Activated CD4-positive, alpha-beta T cell treated with anti-CD3 and anti-CD28 coated beads for 4 hours (primary cell): Measurements from ENCODE around the gene ZNF778.

ENCODE experiments used
- DNase-seq, 2 donors: peaks; one replicate each; pipeline ENCODE4 v3.0.0-alpha.2; 2020

The ZNF778 gene

DNA sequence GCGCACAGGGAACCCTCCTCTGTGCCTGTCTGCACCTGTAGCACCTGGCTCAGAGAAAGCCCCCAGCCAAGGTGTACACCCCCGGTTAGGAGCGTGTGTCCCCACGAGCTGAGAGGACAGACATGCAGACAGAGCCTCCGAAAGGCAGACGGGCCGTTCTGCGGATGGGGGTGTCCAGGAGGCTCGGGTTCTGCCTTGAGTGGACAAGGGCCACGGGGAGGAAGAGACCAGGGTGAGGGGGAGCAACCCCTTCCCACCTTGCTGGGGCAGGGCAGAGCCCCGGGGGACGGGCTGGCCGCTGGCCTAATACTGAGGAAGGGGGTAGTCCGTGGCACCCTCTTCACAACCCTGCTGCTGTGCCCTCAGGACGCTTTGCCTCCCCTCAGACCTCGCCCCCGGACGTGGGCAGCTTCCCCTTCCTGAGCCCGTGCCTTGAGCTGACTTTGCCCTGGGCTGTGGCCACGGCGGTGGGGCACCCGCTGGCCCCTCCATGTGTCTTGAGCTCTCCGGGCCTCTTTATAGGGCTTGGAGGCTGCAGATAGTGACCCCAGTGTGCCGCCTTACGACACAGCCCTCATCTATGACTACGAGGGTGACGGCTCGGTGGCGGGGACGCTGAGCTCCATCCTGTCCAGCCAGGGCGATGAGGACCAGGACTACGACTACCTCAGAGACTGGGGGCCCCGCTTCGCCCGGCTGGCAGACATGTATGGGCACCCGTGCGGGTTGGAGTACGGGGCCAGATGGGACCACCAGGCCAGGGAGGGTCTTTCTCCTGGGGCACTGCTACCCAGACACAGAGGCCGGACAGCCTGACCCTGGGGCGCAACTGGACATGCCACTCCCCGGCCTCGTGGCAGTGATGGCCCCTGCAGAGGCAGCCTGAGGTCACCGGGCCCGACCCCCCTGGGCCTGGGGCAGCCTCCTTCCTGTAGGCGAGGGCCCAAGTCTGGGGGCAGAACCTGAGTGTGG, 22.9 kb upstream of the ZNF778 start:
- DNase-seq, result no peak

DNA sequence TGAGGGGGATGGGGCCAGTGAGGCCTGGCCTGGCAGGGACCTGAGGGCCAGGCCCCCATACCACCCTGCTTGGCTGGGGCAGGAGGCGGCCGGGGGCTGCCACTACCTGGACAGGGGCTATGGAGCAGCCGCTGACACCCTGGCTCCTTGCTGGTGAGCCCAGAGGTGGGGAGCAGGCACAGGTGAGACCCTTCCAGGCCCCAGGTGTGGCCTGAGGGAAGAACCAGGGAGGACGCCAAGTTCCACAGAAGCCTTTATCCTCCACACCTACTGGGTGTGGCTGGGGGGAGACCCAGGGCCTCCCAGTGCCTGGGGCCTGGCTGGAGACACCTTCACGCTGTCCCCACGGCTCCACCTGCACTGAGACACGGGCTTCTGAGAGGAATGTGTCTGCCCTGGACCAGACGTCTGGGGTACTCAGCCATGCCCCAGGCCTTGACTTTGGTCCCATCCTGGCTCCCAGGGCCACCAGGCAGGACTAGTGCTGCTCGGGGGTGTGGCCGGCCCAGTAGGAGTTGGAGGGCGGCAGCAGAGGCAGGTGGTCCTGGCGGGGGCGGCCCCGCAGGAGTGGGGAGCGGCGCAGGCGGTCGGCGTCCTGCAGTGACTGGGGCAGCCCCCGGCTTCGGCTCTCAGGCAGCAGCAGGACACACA, 21.9 kb upstream of the ZNF778 start:
- no peak for DNase-seq

DNA sequence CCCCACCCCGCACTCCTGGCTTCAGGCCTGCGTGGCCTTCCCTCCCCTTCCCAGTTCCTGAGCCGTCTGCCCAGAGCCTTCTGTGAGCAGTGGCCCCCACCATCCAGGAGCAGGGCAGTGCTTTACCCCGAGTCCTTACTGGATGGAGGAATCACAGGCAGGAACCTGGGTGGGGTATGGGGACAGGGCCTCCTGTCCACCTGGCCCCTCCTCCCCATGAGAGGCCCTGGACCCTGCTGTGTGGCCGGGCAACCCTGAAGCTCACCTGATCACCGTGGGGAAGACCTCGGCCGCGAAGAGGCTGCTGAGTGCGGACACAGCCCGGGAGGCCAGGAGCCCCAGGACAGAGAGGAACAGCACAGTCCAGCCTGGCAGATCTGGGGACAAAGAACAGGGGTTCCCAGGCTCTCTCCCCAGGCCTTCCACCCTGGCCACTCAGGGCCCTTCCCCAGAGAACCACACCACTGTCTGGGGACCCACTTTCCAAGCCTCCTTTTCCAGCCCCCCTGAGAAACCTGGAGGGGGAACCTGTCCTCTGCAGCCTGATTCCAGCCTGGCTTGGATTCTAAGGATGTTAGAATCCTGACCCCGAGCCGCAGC, 20.4 kb upstream of the ZNF778 start:
- no peak for DNase-seq

GRCh38 chr16:89197633-89198416, 19.7 kb upstream of the ZNF778 start:
- no peak for DNase-seq

GRCh38 chr16:89198417-89199240, 18.9 kb upstream of the ZNF778 start:
- no peak for DNase-seq

DNA sequence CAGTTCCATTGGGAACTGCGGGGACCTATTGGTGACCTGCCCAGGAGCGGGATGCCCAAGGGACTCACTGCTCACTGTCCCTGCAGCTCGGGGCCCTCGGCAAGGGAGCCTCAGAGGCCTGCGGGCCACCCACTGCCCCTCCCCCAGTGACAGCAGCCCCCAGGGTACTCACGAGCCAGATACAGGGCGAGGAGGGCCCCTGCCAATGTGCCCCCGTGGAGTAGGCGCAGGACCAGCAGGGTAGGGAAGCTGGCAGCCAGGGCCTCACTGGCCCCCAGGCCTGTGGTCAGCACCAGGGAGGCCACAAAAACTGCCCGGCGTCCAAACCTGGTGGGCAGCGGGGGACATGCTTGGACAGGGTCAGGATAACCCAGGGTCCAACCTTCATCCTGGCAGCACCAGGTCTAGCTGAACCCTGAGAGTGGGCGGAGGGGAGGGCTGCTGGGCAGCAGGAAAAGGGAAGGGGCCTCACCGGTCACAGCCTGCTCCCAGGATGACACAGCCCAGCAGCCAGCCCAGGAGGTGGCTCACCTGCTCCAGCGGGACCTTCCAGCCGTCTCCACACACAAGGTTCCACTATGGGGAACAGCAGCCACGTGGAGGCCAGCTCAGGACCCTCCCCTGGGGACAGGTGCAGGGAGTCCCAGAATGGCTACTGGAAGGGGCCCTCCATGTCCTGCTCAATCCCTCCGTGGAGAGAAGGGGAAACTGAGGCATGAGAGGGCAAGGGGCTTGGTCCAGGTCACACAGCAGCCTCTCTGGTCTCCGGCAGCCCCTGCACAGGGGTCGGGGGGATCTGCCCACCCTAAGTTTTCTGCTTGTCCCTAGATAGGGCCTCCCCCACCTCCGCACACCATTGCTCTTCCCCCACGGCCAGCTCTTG, 18.0 kb upstream of the ZNF778 start:
- no peak for DNase-seq

GRCh38 chr16:89200124-89200849, 17.2 kb upstream of the ZNF778 start, which contains the start of gene SLC22A31:
SLC22A31 (minus strand) TSS chr16:89200537; CDS start chr16:89200501, 36 bp downstream.
- no peak for DNase-seq

GRCh38 chr16:89200850-89201411, 16.6 kb upstream of the ZNF778 start:
- DNase-seq, result no peak

- peak; percentile 78 to 82 for DNase-seq
These were observed 15.8 kb upstream of the ZNF778 start for GRCh38 chr16:89201439-89202377.

DNA sequence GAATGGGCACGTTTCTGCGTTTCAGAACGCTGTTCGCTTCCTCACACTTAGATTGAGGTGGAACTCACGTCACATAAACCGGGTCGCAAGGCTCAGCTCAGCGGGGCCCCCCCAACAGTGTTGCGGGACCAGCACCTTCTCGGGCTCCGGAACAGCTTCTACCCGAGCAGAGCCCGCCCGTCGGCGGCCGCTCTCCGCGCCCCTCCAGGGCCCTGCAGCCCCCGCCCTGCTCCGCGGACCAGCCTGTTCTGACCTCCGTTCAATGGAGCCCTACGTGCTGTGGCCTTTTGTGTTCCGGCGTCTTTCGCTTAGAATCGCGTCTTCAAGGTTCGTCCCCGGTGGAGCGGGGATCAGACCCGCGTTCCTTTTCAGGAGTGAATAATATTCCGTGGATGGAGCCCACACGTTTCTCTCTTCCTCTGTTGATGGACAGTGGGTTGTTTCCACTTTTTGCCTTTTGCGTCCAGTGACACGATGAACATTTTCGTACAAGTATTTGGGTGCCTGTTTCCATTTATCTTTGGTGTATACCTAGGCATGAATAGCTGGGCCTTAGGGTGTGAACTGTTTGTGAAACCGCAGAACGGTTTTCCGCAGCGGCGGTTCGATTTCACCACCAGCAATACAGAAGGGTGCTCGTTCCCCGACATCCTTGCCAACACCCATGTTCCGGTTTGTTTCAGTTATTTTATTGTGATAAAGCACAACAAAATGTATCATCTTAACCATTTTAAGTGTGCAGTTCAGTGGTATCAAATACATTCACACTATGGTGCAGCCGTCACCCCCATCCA, 14.9 kb upstream of the ZNF778 start:
- no peak for DNase-seq

DNA sequence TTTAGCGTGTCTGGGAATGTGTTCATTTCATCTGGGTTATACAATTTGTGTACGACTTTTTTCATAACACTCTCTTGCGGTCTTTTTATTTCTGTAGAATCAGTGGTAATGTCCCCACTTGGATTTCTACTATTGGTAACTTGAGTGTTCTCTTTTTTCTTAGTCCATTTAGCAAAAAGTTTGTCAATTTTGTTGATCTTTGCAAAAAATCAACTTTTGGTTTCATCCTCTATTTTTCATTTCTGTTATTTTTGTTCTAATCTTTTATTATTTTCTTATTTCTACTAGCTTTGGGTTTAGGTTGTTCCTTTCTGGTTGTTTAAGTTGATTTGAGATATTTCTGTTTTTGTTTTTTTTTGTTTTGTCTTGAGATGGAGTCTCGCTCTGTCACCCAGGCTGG, 9.5 kb upstream of the ZNF778 start:
- DNase-seq, result no peak

- no peak for DNase-seq
These were observed 7.9 kb upstream of the ZNF778 start for GRCh38 chr16:89209522-89210044.

- no peak for DNase-seq
These were observed 7.2 kb upstream of the ZNF778 start for GRCh38 chr16:89210165-89210903.

GRCh38 chr16:89210904-89211515, 6.5 kb upstream of the ZNF778 start:
- DNase-seq, result no peak

- DNase-seq, result peak; percentile 80 to 87
These were observed 977 bp upstream of the ZNF778 start for GRCh38 chr16:89216315-89217137.

- no peak for DNase-seq
These were observed 440 bp upstream of the ZNF778 start for GRCh38 chr16:89217138-89217387.
